Peyer's patch (tissue), 4 donors: Measurements from ENCODE around the gene FAM200A. TPM values are rescaled to one million over a fixed set of nuclear protein-coding genes. Genes with fewer than 3 reads are reported as not detected.

ENCODE experiments used
- DNase-seq, 3 donors: peaks; one replicate each; pipeline ENCODE4 v3.0.0-alpha.2; 2017 to 2019
- H3K27ac ChIP-seq, 4 donors: fragments of 200-600 bp; sonication (generic); one replicate each; pipeline ENCODE4 v1.5.1; 2016 to 2019
- H3K27me3 ChIP-seq, 2 donors: fragments of 200-600 bp; sonication (generic); one replicate each; pipeline ENCODE4 v1.5.1; 2019
- H3K36me3 ChIP-seq, 3 donors: fragments of 200-600 bp; sonication (generic); one replicate each; pipeline ENCODE4 v1.5.1; 2016 to 2019
- H3K4me1 ChIP-seq, 4 donors: fragments of 200-600 bp; sonication (generic); one replicate each; pipeline ENCODE4 v1.5.1; 2016 to 2019
- H3K4me3 ChIP-seq, 4 donors: fragments of 200-600 bp; sonication (generic); 1 replicate in 3 of 4; 2 replicates in 1 of 4; pipeline ENCODE4 v1.5.1; 2016 to 2019; ENCODE audit warnings: mild to moderate bottlenecking in 1 of 4
- H3K9me3 ChIP-seq, 4 donors: fragments of 200-600 bp; sonication (generic); one replicate each; pipeline ENCODE4 v1.5.1; 2016 to 2019; ENCODE audit warnings: mild to moderate bottlenecking in 1 of 4
- POLR2A ChIP-seq, 2 donors: fragments of 450-650 bp; IDR thresholded peaks; one replicate each; pipeline ENCODE4 v1.5.1; 2017; ENCODE audit warnings: antibody characterized with exemption in 2 of 2, mild to moderate bottlenecking in 2 of 2, moderate library complexity in 2 of 2
- total RNA-seq, 4 donors: library from RNA; depleted of rRNA; stranded (reverse); fragments of >200 nt; gene quantifications; one replicate each; pipeline ENCODE4 v1.1.0, GENCODE V29; 2016
- TF ChIP-seq, protein P1 (sequence below), 6 experiments: fragments of 450-650 bp in 4 of 6; fragments of 200-600 bp in 2 of 6; sonication (generic) in 1 of 6; IDR thresholded peaks; one replicate each; pipeline ENCODE4 v1.5.1; 2017 to 2019; ENCODE audit warnings: antibody characterized with exemption in 6 of 6, mild to moderate bottlenecking in 3 of 6, moderate library complexity in 1 of 6

FAM200A gene
- total RNA-seq, 4 donors from 2014 or later: 2.2 to 4.2 (median 2.6) TPM

GRCh38 chr7:99543081-99543671, 8.7 kb downstream of the FAM200A start:
- no peak for DNase-seq
- peaks cover 0 to 12% (median 0%) of the 10 kb centered on the region in 3 donors for H3K36me3 ChIP-seq
- no peak overlapping the region for H3K27ac ChIP-seq
- no peak overlapping the region for H3K4me3 ChIP-seq
- TF ChIP-seq POLR2A (IDR thresholded peaks at IDR 0.05): no peak
- TF ChIP-seq, protein P1, sequence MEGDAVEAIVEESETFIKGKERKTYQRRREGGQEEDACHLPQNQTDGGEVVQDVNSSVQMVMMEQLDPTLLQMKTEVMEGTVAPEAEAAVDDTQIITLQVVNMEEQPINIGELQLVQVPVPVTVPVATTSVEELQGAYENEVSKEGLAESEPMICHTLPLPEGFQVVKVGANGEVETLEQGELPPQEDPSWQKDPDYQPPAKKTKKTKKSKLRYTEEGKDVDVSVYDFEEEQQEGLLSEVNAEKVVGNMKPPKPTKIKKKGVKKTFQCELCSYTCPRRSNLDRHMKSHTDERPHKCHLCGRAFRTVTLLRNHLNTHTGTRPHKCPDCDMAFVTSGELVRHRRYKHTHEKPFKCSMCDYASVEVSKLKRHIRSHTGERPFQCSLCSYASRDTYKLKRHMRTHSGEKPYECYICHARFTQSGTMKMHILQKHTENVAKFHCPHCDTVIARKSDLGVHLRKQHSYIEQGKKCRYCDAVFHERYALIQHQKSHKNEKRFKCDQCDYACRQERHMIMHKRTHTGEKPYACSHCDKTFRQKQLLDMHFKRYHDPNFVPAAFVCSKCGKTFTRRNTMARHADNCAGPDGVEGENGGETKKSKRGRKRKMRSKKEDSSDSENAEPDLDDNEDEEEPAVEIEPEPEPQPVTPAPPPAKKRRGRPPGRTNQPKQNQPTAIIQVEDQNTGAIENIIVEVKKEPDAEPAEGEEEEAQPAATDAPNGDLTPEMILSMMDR (IDR thresholded peaks at IDR 0.05): no peak
- H3K4me1 ChIP-seq: no peaks in the 10 kb centered on the region
- peaks cover 0 to 19% (median 4%) of the 10 kb centered on the region in 4 donors for H3K9me3 ChIP-seq
- no peaks in the 10 kb centered on the region for H3K27me3 ChIP-seq

DNA sequence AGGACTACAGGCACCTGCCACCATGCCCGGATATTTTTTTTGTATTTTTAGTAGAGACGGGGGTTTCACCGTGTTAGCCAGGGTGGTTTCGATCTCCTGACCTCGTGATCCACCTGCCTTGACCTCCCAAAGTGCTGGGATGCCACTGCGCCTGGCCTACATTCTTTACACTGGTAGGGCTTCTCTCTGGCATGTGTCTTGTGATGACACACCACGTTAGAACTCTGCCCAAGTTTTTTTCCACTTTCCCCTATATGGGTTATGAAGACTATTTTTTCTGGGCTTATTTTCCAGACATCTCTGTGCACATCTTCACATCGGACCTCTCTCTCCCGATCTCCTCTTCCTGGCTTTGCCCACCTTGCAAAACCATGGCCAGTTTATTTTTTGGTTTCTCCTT, 10.7 kb downstream of the FAM200A start:
- H3K4me3 ChIP-seq: no peak overlapping the region
- H3K27ac ChIP-seq: no peak overlapping the region
- no peaks in the 10 kb centered on the region for H3K4me1 ChIP-seq
- TF ChIP-seq, protein P1 (IDR thresholded peaks at IDR 0.05): no peak
- TF ChIP-seq POLR2A (IDR thresholded peaks at IDR 0.05): no peak
- no peak for DNase-seq
- H3K9me3 ChIP-seq: peaks cover 0 to 19% (median 4%) of the 10 kb centered on the region in 4 donors
- H3K27me3 ChIP-seq: no peaks in the 10 kb centered on the region
- no peaks in the 10 kb centered on the region for H3K36me3 ChIP-seq

- Histone ChIP-seq H3K9me3 (peaks cover 0 to 19% (median 4%) of the 10 kb centered on the region in 4 donors), H3K27ac (no peak overlapping the region), H3K27me3 (no peaks in the 10 kb centered on the region), H3K4me1 (no peaks in the 10 kb centered on the region), H3K4me3 (no peak overlapping the region), H3K36me3 (no peaks in the 10 kb centered on the region)
- TF ChIP-seq POLR2A (IDR thresholded peaks at IDR 0.05): no peak
- TF ChIP-seq, protein P1 (IDR thresholded peaks at IDR 0.05): no peak
- DNase-seq: no peak
Measured at GRCh38 chr7:99540542-99540941, 11.4 kb downstream of the FAM200A start.

DNA sequence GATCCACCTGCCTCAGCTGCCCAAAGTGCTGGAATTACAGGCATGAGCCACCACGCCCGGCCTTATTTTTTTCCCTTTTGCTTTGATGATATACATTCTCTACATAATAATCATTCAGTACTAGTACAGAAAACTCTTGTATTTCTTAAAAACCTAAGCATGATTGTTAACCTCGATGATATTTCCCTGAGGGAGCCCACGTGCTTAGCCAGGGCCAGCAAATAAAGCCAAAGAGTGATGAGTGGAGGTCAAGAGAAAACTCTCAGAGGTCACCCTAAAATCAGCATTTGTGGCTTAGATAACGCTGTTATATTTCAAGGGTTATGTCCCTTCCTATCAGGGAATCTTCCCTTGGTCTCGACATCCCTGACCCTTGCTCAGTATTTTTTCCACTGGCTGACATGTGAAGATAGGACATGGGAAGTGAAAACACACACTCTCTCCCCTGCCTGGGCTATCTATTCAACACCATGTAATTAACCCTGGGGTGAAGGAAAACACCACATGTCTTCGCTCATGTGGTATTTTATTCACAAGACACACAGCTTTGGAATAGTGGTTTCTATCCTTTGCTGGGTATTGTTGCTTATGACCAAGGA, 12.6 kb downstream of the FAM200A start:
- H3K9me3 ChIP-seq: peaks cover 0 to 19% (median 4%) of the 10 kb centered on the region in 4 donors
- no peak for DNase-seq
- H3K36me3 ChIP-seq: no peaks in the 10 kb centered on the region
- no peaks in the 10 kb centered on the region for H3K27me3 ChIP-seq
- no peak overlapping the region for H3K27ac ChIP-seq
- no peak overlapping the region for H3K4me3 ChIP-seq
- no peak for TF ChIP-seq POLR2A (IDR thresholded peaks at IDR 0.05)
- H3K4me1 ChIP-seq: no peaks in the 10 kb centered on the region

- no peak for DNase-seq
- Histone ChIP-seq H3K9me3 (peaks cover 0 to 38% (median 12%) of the 10 kb centered on the region in 4 donors), H3K27ac (no peak overlapping the region), H3K4me1 (no peaks in the 10 kb centered on the region), H3K36me3 (peaks cover 0 to 27% (median 4%) of the 10 kb centered on the region in 3 donors), H3K27me3 (no peaks in the 10 kb centered on the region), H3K4me3 (no peak overlapping the region)
- TF ChIP-seq, protein P1 (IDR thresholded peaks at IDR 0.05): no peak
- no peak for TF ChIP-seq POLR2A (IDR thresholded peaks at IDR 0.05)
Measured at GRCh38 chr7:99535667-99536066, 16.2 kb downstream of the FAM200A start.

DNA sequence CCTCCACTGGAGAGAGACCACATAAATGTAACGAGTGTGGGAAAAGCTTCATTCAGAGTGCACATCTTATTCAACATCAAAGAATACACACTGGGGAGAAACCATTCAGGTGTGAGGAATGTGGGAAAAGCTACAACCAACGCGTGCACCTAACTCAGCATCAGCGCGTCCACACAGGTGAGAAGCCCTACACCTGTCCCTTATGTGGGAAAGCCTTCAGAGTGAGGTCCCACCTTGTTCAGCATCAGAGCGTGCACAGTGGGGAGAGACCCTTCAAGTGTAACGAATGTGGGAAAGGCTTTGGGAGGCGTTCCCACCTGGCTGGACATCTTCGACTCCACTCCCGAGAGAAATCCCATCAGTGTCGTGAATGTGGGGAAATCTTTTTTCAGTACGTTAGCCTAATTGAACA, 20.6 kb downstream of the FAM200A start:
- no peak overlapping the region for H3K27ac ChIP-seq
- no peak for DNase-seq
- no peaks in the 10 kb centered on the region for H3K4me1 ChIP-seq
- H3K36me3 ChIP-seq: peaks cover 0 to 70% (median 4%) of the 10 kb centered on the region in 3 donors
- H3K27me3 ChIP-seq: no peaks in the 10 kb centered on the region
- H3K9me3 ChIP-seq: peaks cover 0 to 40% (median 12%) of the 10 kb centered on the region in 4 donors
- no peak overlapping the region for H3K4me3 ChIP-seq
- TF ChIP-seq, protein P1 (IDR thresholded peaks at IDR 0.05): no peak
- no peak for TF ChIP-seq POLR2A (IDR thresholded peaks at IDR 0.05)
